Measurements from ENCODE around the gene ANKS1B. TPM values are rescaled to one million over a fixed set of nuclear protein-coding genes. Genes with fewer than 3 reads are reported as not detected.
A peak's percentile ranks its signal among the peaks of the same experiment; 100 is the strongest.

Gene ANKS1B
- total RNA-seq, 1 experiment from 2014 or later, result 18.8 TPM

DNA sequence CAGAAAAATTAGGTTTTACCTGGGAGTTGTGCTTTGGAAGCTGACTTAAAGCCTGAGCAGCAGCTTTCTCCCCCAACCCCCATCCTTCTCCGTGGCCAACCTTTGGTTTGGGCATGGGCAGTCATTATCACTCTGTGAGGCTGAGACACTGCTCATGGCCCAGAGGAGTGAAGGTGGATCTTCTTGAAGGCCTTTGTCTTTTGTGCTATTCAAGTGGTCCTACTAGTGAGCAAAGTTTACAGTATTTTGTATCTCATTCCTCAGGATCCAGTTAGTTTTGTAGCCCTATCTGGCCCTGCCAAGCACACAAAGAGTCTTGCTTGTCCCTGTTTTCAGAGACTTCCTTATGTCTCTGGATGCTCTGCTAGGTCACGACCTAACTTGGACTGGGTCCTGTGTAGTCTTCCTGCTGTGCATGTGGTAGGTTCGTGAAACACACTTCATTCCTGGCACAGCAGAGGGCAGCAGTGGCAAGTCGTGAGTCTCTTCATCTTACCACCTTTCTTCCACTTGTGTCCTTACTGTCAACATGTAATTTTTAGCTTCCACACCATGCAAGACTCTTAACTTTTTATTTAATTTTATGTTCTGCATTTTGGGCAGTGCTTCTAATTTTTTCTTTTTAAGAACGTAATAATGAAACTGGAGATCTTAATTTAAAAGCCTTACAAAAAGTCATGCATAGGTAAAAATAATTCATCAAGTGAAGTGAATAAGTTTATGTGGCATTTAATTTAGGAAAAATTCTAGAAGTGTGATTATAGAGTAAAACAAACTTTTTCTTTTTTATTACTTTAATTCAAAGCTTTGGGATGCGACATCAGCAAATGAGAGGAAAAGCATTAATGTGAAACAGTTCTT lies 1285.9 kb downstream of the ANKS1B start:
- Mint-ChIP-seq H3K4me3 (ENCODE audit: unreplicated experiment) (no peak overlapping the region), H3K27me3 (ENCODE audit: insufficient read depth, unreplicated experiment) (no peaks in the 10 kb centered on the region), H3K36me3 (ENCODE audit: insufficient read depth, unreplicated experiment) (peaks cover 12% of the 10 kb centered on the region), H3K4me1 (ENCODE audit: insufficient read depth, unreplicated experiment) (peaks cover 5% of the 10 kb centered on the region), H3K27ac (ENCODE audit: low read depth, unreplicated experiment) (no peak overlapping the region), H3K9me3 (ENCODE audit: unreplicated experiment) (no peaks in the 10 kb centered on the region)
- ChIA-PET POLR2A (interaction anchor here (0.6 kb wide), 1 partner anchor 191 kb away, joined by 3 read pairs; no protein-coding TSS in a partner anchor), CTCF (interaction anchor here (0.5 to 2.5 kb wide), 30 partner anchors 9 to 1244 kb away, joined by 3 to 72 read pairs (median 4); no protein-coding TSS in a partner anchor)
- peak; percentile 73 for DNase-seq (ENCODE audit: unreplicated experiment)
- intact Hi-C loops (cut with micrococcal nuclease), result loop anchor here (1.0 kb wide), 2 partner anchors 240 to 299 kb away; no protein-coding TSS in a partner anchor
- TF ChIP-seq, protein P1, sequence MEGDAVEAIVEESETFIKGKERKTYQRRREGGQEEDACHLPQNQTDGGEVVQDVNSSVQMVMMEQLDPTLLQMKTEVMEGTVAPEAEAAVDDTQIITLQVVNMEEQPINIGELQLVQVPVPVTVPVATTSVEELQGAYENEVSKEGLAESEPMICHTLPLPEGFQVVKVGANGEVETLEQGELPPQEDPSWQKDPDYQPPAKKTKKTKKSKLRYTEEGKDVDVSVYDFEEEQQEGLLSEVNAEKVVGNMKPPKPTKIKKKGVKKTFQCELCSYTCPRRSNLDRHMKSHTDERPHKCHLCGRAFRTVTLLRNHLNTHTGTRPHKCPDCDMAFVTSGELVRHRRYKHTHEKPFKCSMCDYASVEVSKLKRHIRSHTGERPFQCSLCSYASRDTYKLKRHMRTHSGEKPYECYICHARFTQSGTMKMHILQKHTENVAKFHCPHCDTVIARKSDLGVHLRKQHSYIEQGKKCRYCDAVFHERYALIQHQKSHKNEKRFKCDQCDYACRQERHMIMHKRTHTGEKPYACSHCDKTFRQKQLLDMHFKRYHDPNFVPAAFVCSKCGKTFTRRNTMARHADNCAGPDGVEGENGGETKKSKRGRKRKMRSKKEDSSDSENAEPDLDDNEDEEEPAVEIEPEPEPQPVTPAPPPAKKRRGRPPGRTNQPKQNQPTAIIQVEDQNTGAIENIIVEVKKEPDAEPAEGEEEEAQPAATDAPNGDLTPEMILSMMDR (IDR thresholded peaks at IDR 0.05; ENCODE audit: unreplicated experiment), result peak; percentile 73
- BruUV-seq (replicated peaks), result no TSS peak

GRCh38 chr12:98697209-98697608 lies 1287.5 kb downstream of the ANKS1B start:
- BruUV-seq (replicated peaks), result no TSS peak
- Mint-ChIP-seq H3K4me1 (ENCODE audit: insufficient read depth, unreplicated experiment) (peaks cover 5% of the 10 kb centered on the region), H3K4me3 (ENCODE audit: unreplicated experiment) (no peak overlapping the region), H3K9me3 (ENCODE audit: unreplicated experiment) (no peaks in the 10 kb centered on the region), H3K36me3 (ENCODE audit: insufficient read depth, unreplicated experiment) (peaks cover 17% of the 10 kb centered on the region), H3K27ac (ENCODE audit: low read depth, unreplicated experiment) (no peak overlapping the region), H3K27me3 (ENCODE audit: insufficient read depth, unreplicated experiment) (no peaks in the 10 kb centered on the region)
- no peak for DNase-seq (ENCODE audit: unreplicated experiment)
- CTCF ChIA-PET, result interaction anchor here (1.3 to 2.5 kb wide), 2 partner anchors 302 to 310 kb away, joined by 4 to 20 read pairs; no protein-coding TSS in a partner anchor
- intact Hi-C loops (cut with micrococcal nuclease), result no loop called here
- POLR2A ChIA-PET, result no interaction called here
- TF ChIP-seq, protein P1 (IDR thresholded peaks at IDR 0.05; ENCODE audit: unreplicated experiment), result no peak

DNA sequence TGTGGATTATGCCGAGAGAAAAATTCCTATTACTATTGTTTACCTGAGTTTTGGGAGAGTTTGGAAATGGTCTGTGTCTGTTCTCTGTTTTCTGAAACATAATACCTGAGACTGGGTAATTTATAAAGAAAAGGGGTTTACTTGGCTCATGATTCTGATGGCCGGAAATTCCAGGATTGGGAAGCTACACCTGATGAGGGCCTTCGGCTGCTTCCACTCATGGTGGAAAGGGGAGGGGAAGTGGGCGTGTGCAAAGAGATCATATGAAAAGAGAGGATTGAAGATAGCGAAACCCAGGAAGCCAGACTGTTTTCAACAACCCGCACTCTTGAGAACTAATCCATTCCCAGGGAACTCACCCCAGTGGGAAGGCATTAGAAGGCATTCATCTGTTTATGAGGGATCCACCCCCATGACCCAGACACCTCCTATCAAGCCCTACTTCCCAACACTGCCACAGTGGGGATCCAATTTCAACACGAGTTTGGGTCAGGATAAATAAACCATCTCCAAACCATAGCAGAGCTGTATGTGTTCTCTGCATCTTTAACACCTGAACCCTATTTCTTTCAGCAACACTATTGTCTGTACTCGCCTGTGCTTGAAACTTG lies 1288.6 kb downstream of the ANKS1B start:
- TF ChIP-seq, protein P1 (IDR thresholded peaks at IDR 0.05; ENCODE audit: unreplicated experiment), result no peak
- H3K36me3 Mint-ChIP-seq (ENCODE audit: insufficient read depth, unreplicated experiment), result peaks cover 21% of the 10 kb centered on the region
- H3K27me3 Mint-ChIP-seq (ENCODE audit: insufficient read depth, unreplicated experiment), result no peaks in the 10 kb centered on the region
- CTCF ChIA-PET, result interaction anchor here (1.1 to 2.5 kb wide), 3 partner anchors 272 to 311 kb away, joined by 4 to 20 read pairs (median 4); no protein-coding TSS in a partner anchor
- intact Hi-C loops (cut with micrococcal nuclease), result no loop called here
- BruUV-seq (replicated peaks), result no TSS peak
- no peak overlapping the region for H3K27ac Mint-ChIP-seq (ENCODE audit: low read depth, unreplicated experiment)
- H3K4me3 Mint-ChIP-seq (ENCODE audit: unreplicated experiment), result no peak overlapping the region
- POLR2A ChIA-PET, result no interaction called here
- no peaks in the 10 kb centered on the region for H3K9me3 Mint-ChIP-seq (ENCODE audit: unreplicated experiment)
- peaks cover 5% of the 10 kb centered on the region for H3K4me1 Mint-ChIP-seq (ENCODE audit: insufficient read depth, unreplicated experiment)
- DNase-seq (ENCODE audit: unreplicated experiment), result no peak

DNA sequence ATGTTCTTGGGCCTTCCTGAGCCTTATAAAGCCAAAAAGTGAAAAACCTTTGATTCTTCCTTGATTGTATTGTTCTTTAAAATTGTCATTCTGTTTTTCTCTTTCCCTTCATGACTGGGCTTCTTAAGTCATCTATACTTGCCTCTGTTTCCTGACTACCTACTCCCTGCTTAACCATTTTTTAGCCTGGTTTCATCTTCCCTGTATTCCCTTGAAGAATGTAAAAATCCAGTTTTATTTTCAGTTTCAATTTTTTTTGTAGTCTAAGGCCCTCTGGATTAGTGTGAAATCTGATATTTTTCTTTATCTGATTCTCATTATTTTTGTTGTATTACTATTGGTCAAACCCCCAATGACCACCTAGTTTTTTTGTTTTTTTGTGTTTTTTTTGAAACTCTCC lies 1293.4 kb downstream of the ANKS1B start:
- intact Hi-C loops (cut with micrococcal nuclease), result no loop called here
- ChIA-PET POLR2A (interaction anchor here (0.6 to 0.7 kb wide), 2 partner anchors 125 to 1532 kb away, joined by 3 to 4 read pairs; no protein-coding TSS in a partner anchor), CTCF (interaction anchor here (0.7 to 2.9 kb wide), 3 partner anchors 20 to 307 kb away, joined by 3 to 21 read pairs (median 5); no protein-coding TSS in a partner anchor)
- no peaks in the 10 kb centered on the region for H3K4me1 Mint-ChIP-seq (ENCODE audit: insufficient read depth, unreplicated experiment)
- peak overlapping the region; percentile 17 for H3K27ac Mint-ChIP-seq (ENCODE audit: low read depth, unreplicated experiment)
- peaks cover 33% of the 10 kb centered on the region for H3K36me3 Mint-ChIP-seq (ENCODE audit: insufficient read depth, unreplicated experiment)
- no peaks in the 10 kb centered on the region for H3K27me3 Mint-ChIP-seq (ENCODE audit: insufficient read depth, unreplicated experiment)
- BruUV-seq (replicated peaks), result no TSS peak
- no peak overlapping the region for H3K4me3 Mint-ChIP-seq (ENCODE audit: unreplicated experiment)
- no peaks in the 10 kb centered on the region for H3K9me3 Mint-ChIP-seq (ENCODE audit: unreplicated experiment)
- DNase-seq (ENCODE audit: unreplicated experiment), result no peak
- TF ChIP-seq, protein P1 (IDR thresholded peaks at IDR 0.05; ENCODE audit: unreplicated experiment), result no peak

All from MCF 10A (cell line).